ENCODE data around the gene AP5Z1. TPM values are rescaled to one million over a fixed set of nuclear protein-coding genes. Genes with fewer than 3 reads are reported as not detected.

Gene AP5Z1
- total RNA-seq, 1 donor from 2014 or later = 59.7 TPM

DNA sequence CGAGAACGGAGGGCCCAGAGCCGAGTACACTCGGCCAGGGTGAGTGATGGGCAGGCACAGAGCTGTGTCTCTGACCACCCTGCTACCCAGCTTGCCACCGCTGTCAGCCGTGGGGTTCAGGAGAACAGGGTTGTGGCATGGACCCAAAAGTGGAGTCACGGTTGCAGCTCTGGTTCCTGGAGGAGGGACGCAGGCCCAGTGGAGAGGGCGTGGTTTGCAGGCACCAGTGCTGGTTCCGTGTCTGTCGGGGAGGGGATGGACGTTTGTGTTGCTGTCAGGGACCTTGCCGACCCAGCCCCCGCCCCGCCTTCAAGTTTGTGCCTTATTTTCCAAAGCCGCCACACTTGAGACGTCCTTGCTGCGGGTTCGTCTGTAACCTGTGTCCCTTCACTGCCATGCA is 45.1 kb upstream of the AP5Z1 start:
- H3K4me1 Mint-ChIP-seq (ENCODE audit: low read depth) = peaks cover 61% of the 10 kb centered on the region
- H3K27me3 Mint-ChIP-seq (ENCODE audit: low read depth) = no peaks in the 10 kb centered on the region
- DNase-seq (ENCODE audit: low spot score) = no peak
- no peak for TF ChIP-seq CTCF (IDR thresholded peaks at IDR 0.05)
- H3K27ac Mint-ChIP-seq (ENCODE audit: unreplicated experiment) = no peak overlapping the region
- H3K36me3 Mint-ChIP-seq (ENCODE audit: low read depth) = peaks cover 11% of the 10 kb centered on the region
- no peaks in the 10 kb centered on the region for H3K9me3 Mint-ChIP-seq (ENCODE audit: low read depth)
- H3K4me3 Mint-ChIP-seq (ENCODE audit: unreplicated experiment) = no peak overlapping the region

- TF ChIP-seq CTCF (IDR thresholded peaks at IDR 0.05) = no peak
- Mint-ChIP-seq H3K9me3 (ENCODE audit: low read depth) (no peaks in the 10 kb centered on the region), H3K4me1 (ENCODE audit: low read depth) (peaks cover 57% of the 10 kb centered on the region), H3K36me3 (ENCODE audit: low read depth) (peaks cover 12% of the 10 kb centered on the region), H3K4me3 (ENCODE audit: unreplicated experiment) (no peak overlapping the region), H3K27me3 (ENCODE audit: low read depth) (no peaks in the 10 kb centered on the region), H3K27ac (ENCODE audit: unreplicated experiment) (no peak overlapping the region)
- DNase-seq (ENCODE audit: low spot score) = no peak
Observed at GRCh38 chr7:4730971-4731370, 44.5 kb upstream of the AP5Z1 start.

DNA sequence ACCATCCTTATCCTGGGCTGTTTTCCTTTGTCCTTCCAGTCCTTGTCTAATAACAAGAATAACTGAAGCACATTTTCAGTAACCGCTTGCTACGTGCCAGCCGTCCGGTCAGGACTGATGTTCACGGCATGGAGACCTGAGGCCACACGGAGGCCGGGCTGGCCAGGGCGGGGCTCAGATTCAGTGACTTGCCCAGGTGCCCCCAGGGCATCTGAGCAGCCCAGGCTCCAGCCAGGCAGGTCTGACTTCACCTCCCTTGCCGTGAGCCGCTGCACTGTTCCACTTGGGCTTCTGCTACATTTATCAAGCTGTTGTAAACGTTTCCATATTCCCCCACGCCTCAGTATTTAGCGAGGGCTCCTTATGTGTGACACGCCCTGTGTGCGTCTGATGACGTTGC is 43.6 kb upstream of the AP5Z1 start:
- Mint-ChIP-seq H3K4me3 (ENCODE audit: unreplicated experiment) (no peak overlapping the region), H3K27ac (ENCODE audit: unreplicated experiment) (peak overlapping the region; percentile 53), H3K36me3 (ENCODE audit: low read depth) (peaks cover 12% of the 10 kb centered on the region), H3K4me1 (ENCODE audit: low read depth) (peaks cover 53% of the 10 kb centered on the region), H3K27me3 (ENCODE audit: low read depth) (no peaks in the 10 kb centered on the region), H3K9me3 (ENCODE audit: low read depth) (no peaks in the 10 kb centered on the region)
- no peak for DNase-seq (ENCODE audit: low spot score)
- TF ChIP-seq CTCF (IDR thresholded peaks at IDR 0.05) = no peak

GRCh38 chr7:4733936-4734528 is 41.4 kb upstream of the AP5Z1 start:
- peaks cover 49% of the 10 kb centered on the region for H3K4me1 Mint-ChIP-seq (ENCODE audit: low read depth)
- peaks cover 10% of the 10 kb centered on the region for H3K36me3 Mint-ChIP-seq (ENCODE audit: low read depth)
- no peaks in the 10 kb centered on the region for H3K9me3 Mint-ChIP-seq (ENCODE audit: low read depth)
- H3K4me3 Mint-ChIP-seq (ENCODE audit: unreplicated experiment) = no peak overlapping the region
- TF ChIP-seq CTCF (IDR thresholded peaks at IDR 0.05) = no peak
- peak overlapping the region; percentile 25 for H3K27ac Mint-ChIP-seq (ENCODE audit: unreplicated experiment)
- no peak for DNase-seq (ENCODE audit: low spot score)
- no peaks in the 10 kb centered on the region for H3K27me3 Mint-ChIP-seq (ENCODE audit: low read depth)

DNA sequence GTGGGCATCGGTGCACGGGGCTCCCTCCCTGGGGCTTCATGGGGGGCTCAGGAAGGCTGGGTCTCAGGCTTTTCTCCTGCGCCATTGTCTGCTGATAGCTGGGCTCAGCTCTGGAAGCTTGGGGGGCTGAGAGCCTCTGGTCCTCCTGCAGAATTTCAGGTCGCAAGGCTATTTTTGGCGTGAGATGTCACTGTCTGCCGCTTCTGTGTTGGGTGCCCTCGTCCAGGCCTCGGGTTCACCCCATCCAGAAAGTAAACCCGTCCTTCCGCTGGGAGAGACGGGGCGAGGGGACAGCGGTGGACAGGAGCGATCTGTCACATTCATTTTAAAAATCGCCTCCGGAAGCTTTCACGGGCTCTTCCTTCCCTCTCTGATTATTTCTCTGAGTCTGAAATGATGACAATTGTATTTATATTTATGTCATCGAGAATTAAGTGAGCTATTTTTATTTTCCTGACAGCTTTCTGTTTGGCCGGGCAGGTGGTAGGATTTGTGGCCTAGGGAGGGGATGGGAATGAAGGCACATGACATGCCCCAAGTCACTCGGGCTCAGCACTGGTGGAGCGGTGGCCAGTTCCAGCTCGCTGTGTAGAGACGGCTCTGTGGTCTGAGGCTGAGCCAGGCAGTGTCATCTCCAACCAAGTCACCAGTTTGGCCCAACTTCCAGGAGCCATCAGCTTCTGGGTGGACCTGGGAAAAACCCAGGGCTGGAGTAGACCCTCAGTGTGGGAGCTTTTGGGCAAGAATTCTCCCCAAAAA is 40.7 kb upstream of the AP5Z1 start:
- Mint-ChIP-seq H3K27ac (ENCODE audit: unreplicated experiment) (peak overlapping the region; percentile 22), H3K4me3 (ENCODE audit: unreplicated experiment) (no peak overlapping the region), H3K27me3 (ENCODE audit: low read depth) (no peaks in the 10 kb centered on the region), H3K9me3 (ENCODE audit: low read depth) (no peaks in the 10 kb centered on the region), H3K4me1 (ENCODE audit: low read depth) (peaks cover 56% of the 10 kb centered on the region), H3K36me3 (ENCODE audit: low read depth) (peaks cover 10% of the 10 kb centered on the region)
- no peak for DNase-seq (ENCODE audit: low spot score)
- TF ChIP-seq CTCF (IDR thresholded peaks at IDR 0.05) = no peak
